ENCODE results near the gene SCPEP1. TPM values are rescaled to one million over a fixed set of nuclear protein-coding genes. Genes with fewer than 3 reads are reported as not detected.

Gene SCPEP1
- total and polyA plus RNA-seq, 2 of the 13 experiments (the other 11 are each of a cell fraction or from before 2014, with no cell fraction given), result 24.3 to 27.3 TPM

- TF ChIP-seq SNRNP70 (IDR thresholded peaks at IDR 0.05; ENCODE audit: low read depth, low read length), result no peak
- TF ChIP-seq KLF6 (CRISPR knock-in tag; IDR thresholded peaks at IDR 0.05), result no peak
- no peak for TF ChIP-seq ATF6 (CRISPR knock-in tag; conservative IDR thresholded peaks at IDR 0.05)
- TF ChIP-seq HBP1 (CRISPR knock-in tag; IDR thresholded peaks at IDR 0.05; ENCODE audit: low read depth), result no peak
- TF ChIP-seq ZNF644 (CRISPR knock-in tag; IDR thresholded peaks at IDR 0.05; ENCODE audit: low read depth), result no peak
- peak; percentile 66 for TF ChIP-seq PHF21A (CRISPR knock-in tag; IDR thresholded peaks at IDR 0.05)
- TF ChIP-seq SIX4 (CRISPR knock-in tag; IDR thresholded peaks at IDR 0.05), result no peak
- TF ChIP-seq FLYWCH1 (CRISPR knock-in tag; IDR thresholded peaks at IDR 0.05), result no peak
- no peak for TF ChIP-seq ZIK1 (CRISPR knock-in tag; IDR thresholded peaks at IDR 0.05; ENCODE audit: borderline replicate concordance, low read depth)
- no peak for TF ChIP-seq SIN3B (IDR thresholded peaks at IDR 0.05; ENCODE audit: low read length)
- no peak for TF ChIP-seq HNRNPK (IDR thresholded peaks at IDR 0.05; ENCODE audit: low read depth, low read length, poor library complexity, severe bottlenecking)
- no peak for TF ChIP-seq RBM39 (IDR thresholded peaks at IDR 0.05; ENCODE audit: low read depth, low read length, poor library complexity, severe bottlenecking)
- TF ChIP-seq MAX (IDR thresholded peaks at IDR 0.05), result no peak
- no peak for TF ChIP-seq ZMYM4 (CRISPR knock-in tag; IDR thresholded peaks at IDR 0.05)
- peak; percentile 52; the same call in 1 of the 2 replicates for TF ChIP-seq PAXIP1 (CRISPR knock-in tag; conservative IDR thresholded peaks at IDR 0.05)
- TF ChIP-seq MIER2 (CRISPR knock-in tag; IDR thresholded peaks at IDR 0.05), result no peak
- no peak for TF ChIP-seq ZSCAN25 (CRISPR knock-in tag; IDR thresholded peaks at IDR 0.05)
- peak; percentile 59; the same call in 1 of the 2 replicates for TF ChIP-seq ZNF572 (CRISPR knock-in tag; IDR thresholded peaks at IDR 0.05)
- TF ChIP-seq ATF7-NPFF (CRISPR knock-in tag; IDR thresholded peaks at IDR 0.05; ENCODE audit: low read depth), result no peak
- no peak for TF ChIP-seq STAG1 (CRISPR knock-in tag; IDR thresholded peaks at IDR 0.05)
- TF ChIP-seq ZBTB49 (CRISPR knock-in tag; IDR thresholded peaks at IDR 0.05; ENCODE audit: borderline replicate concordance), result no peak
- no peak for TF ChIP-seq POLR2AphosphoS2 (IDR thresholded peaks at IDR 0.05; ENCODE audit: low read depth, low read length)
These were observed 856 bp upstream of the SCPEP1 start (continued) for GRCh38 chr17:56976941-56977608.
